ENCODE measurements around the gene BMERB1. TPM values are rescaled to one million over a fixed set of nuclear protein-coding genes. Genes with fewer than 3 reads are reported as not detected.
A peak's percentile ranks its signal among the peaks of the same experiment; 100 is the strongest.

BMERB1 gene
- total RNA-seq, 1 donor from 2014 or later: 75.3 TPM

- no peaks in the 10 kb centered on the region for H3K9me3 ChIP-seq (replicated peaks)
- TF ChIP-seq CTCF (IDR thresholded peaks at IDR 0.05; ENCODE audit: borderline replicate concordance): no peak
- no peak overlapping the region for H3K4me3 ChIP-seq
- peak overlapping the region; percentile 66 for H3K27ac ChIP-seq (replicated peaks)
- DNase-seq: no peak
- intact Hi-C loops (cut with micrococcal nuclease): no loop called here
- H3K4me1 ChIP-seq: peaks cover 41% of the 10 kb centered on the region
- peaks cover 10% of the 10 kb centered on the region for H3K36me3 ChIP-seq
- H3K27me3 ChIP-seq (ENCODE audit: low read depth): no peaks in the 10 kb centered on the region
Measured at GRCh38 chr16:15521390-15521757, 87.0 kb downstream of the BMERB1 start.

- Histone ChIP-seq H3K9me3 (replicated peaks) (no peaks in the 10 kb centered on the region), H3K27ac (replicated peaks) (peak overlapping the region; percentile 66), H3K4me3 (no peak overlapping the region), H3K36me3 (peaks cover 4% of the 10 kb centered on the region), H3K27me3 (ENCODE audit: low read depth) (no peaks in the 10 kb centered on the region), H3K4me1 (peaks cover 41% of the 10 kb centered on the region)
- TF ChIP-seq CTCF (IDR thresholded peaks at IDR 0.05; ENCODE audit: borderline replicate concordance): no peak
- peak; percentile 20 for DNase-seq
- intact Hi-C loops (cut with micrococcal nuclease): no loop called here
Measured at GRCh38 chr16:15521758-15522509, 87.5 kb downstream of the BMERB1 start.

- Histone ChIP-seq H3K27me3 (ENCODE audit: low read depth) (no peaks in the 10 kb centered on the region), H3K36me3 (no peaks in the 10 kb centered on the region), H3K27ac (replicated peaks) (no peak overlapping the region), H3K4me1 (peaks cover 38% of the 10 kb centered on the region), H3K4me3 (no peak overlapping the region), H3K9me3 (replicated peaks) (no peaks in the 10 kb centered on the region)
- intact Hi-C loops (cut with micrococcal nuclease): no loop called here
- peak; percentile 19 for DNase-seq
- no peak for TF ChIP-seq CTCF (IDR thresholded peaks at IDR 0.05; ENCODE audit: borderline replicate concordance)
Measured at GRCh38 chr16:15523092-15523541, 88.7 kb downstream of the BMERB1 start.

GRCh38 chr16:15523939-15524338 is 89.6 kb downstream of the BMERB1 start:
- H3K4me3 ChIP-seq: no peak overlapping the region
- no peak overlapping the region for H3K27ac ChIP-seq (replicated peaks)
- H3K27me3 ChIP-seq (ENCODE audit: low read depth): no peaks in the 10 kb centered on the region
- intact Hi-C loops (cut with micrococcal nuclease): no loop called here
- no peaks in the 10 kb centered on the region for H3K9me3 ChIP-seq (replicated peaks)
- no peak for DNase-seq
- no peaks in the 10 kb centered on the region for H3K36me3 ChIP-seq
- peaks cover 35% of the 10 kb centered on the region for H3K4me1 ChIP-seq
- no peak for TF ChIP-seq CTCF (IDR thresholded peaks at IDR 0.05; ENCODE audit: borderline replicate concordance)

- H3K9me3 ChIP-seq (replicated peaks): no peaks in the 10 kb centered on the region
- peaks cover 30% of the 10 kb centered on the region for H3K4me1 ChIP-seq
- H3K36me3 ChIP-seq: no peaks in the 10 kb centered on the region
- DNase-seq: no peak
- H3K27me3 ChIP-seq (ENCODE audit: low read depth): no peaks in the 10 kb centered on the region
- TF ChIP-seq CTCF (IDR thresholded peaks at IDR 0.05; ENCODE audit: borderline replicate concordance): no peak
- intact Hi-C loops (cut with micrococcal nuclease): no loop called here
- H3K27ac ChIP-seq (replicated peaks): no peak overlapping the region
- no peak overlapping the region for H3K4me3 ChIP-seq
Measured at GRCh38 chr16:15524966-15525365, 90.6 kb downstream of the BMERB1 start.
